HG03558 (cell line): ENCODE results near the gene SEMA4D.
"Not testable (repeated sequence)": the region's sequence is repeated elsewhere in the genome, so short reads cannot be mapped to it uniquely, and the experiment has no call there.

Experiments used
- ATAC-seq: cut with Tn5 transposase; IDR thresholded peaks from one replicate; pipeline ENCODE4 v1.9.1; 2021; ENCODE audit warnings: moderate number of reproducible peaks; ENCODE audit not compliant: unreplicated experiment; ENCODE audit errors: extremely low read depth

SEMA4D gene

GRCh38 chr9:89483592-89484474 is 14.1 kb downstream of the SEMA4D start:
- ATAC-seq: peak; percentile 71

GRCh38 chr9:89482901-89483361 is 15.0 kb downstream of the SEMA4D start:
- no peak for ATAC-seq

- no peak for ATAC-seq
These were observed 15.7 kb downstream of the SEMA4D start for GRCh38 chr9:89482056-89482851.

GRCh38 chr9:89481538-89481915 is 16.4 kb downstream of the SEMA4D start:
- ATAC-seq: no peak

GRCh38 chr9:89480825-89481537 is 16.9 kb downstream of the SEMA4D start:
- ATAC-seq: no peak

- ATAC-seq: not testable (repeated sequence)
These were observed 17.5 kb downstream of the SEMA4D start for GRCh38 chr9:89480372-89480771.

GRCh38 chr9:89479669-89480011 is 18.3 kb downstream of the SEMA4D start:
- ATAC-seq: not testable (repeated sequence)

- no peak for ATAC-seq
These were observed 18.9 kb downstream of the SEMA4D start for GRCh38 chr9:89478821-89479668.

- ATAC-seq: no peak
These were observed 19.9 kb downstream of the SEMA4D start for GRCh38 chr9:89477811-89478630.

- ATAC-seq: no peak
These were observed 20.5 kb downstream of the SEMA4D start for GRCh38 chr9:89477384-89477783.

GRCh38 chr9:89476546-89476945 is 21.4 kb downstream of the SEMA4D start:
- no peak for ATAC-seq

GRCh38 chr9:89475891-89476440 is 21.9 kb downstream of the SEMA4D start:
- no peak for ATAC-seq

- ATAC-seq: no peak
These were observed 23.0 kb downstream of the SEMA4D start for GRCh38 chr9:89474939-89475338.

GRCh38 chr9:89473762-89474469 is 24.0 kb downstream of the SEMA4D start:
- no peak for ATAC-seq

- not testable (repeated sequence) for ATAC-seq
These were observed 26.1 kb downstream of the SEMA4D start for GRCh38 chr9:89471796-89472320.

- no peak for ATAC-seq
These were observed 26.5 kb downstream of the SEMA4D start for GRCh38 chr9:89471390-89471789.

- ATAC-seq: no peak
These were observed 27.6 kb downstream of the SEMA4D start for GRCh38 chr9:89470224-89470839.
